Bronchial epithelial cell (primary cell): ENCODE measurements around the gene SPTBN1. TPM values are rescaled to one million over a fixed set of nuclear protein-coding genes. Genes with fewer than 3 reads are reported as not detected.

Experiments
- DNase-seq: peaks from one replicate; pipeline ENCODE4 v3.0.0-alpha.2; 2010; ENCODE audit warnings: low read depth
- FAIRE-seq: peaks from 2 replicates; lab custom pipeline; 2011; peaks lifted over from hg19 to GRCh38; lab: Jason Lieb, UNC
- H3K27me3 ChIP-seq: 2 replicates; pipeline ENCODE4 v1.5.1; 2011; ENCODE audit warnings: low read length; ENCODE audit not compliant: control insufficient read depth, insufficient read depth
- H3K36me3 ChIP-seq: 2 replicates; pipeline ENCODE4 v1.5.1; 2011; ENCODE audit warnings: low read length; ENCODE audit not compliant: control insufficient read depth, insufficient read depth
- H3K4me3 ChIP-seq: 2 replicates; pipeline ENCODE4 v1.5.1; 2011; ENCODE audit warnings: mild to moderate bottlenecking, low read depth, low read length, control low read depth
- CTCF ChIP-seq: IDR thresholded peaks from 2 replicates; pipeline ENCODE4 v1.5.1; 2011; ENCODE audit warnings: mild to moderate bottlenecking, moderate library complexity, low read length, control low read depth, inconsistent platforms; ENCODE audit not compliant: insufficient read depth, severe bottlenecking
- total RNA-seq: library from RNA; depleted of rRNA; stranded (reverse); fragments of >200 nt; gene quantifications from 2 replicates; pipeline ENCODE4 v1.2.1, GENCODE V29; 2014

Gene SPTBN1
- total RNA-seq, 1 donor from 2014 or later = 339 TPM

DNA sequence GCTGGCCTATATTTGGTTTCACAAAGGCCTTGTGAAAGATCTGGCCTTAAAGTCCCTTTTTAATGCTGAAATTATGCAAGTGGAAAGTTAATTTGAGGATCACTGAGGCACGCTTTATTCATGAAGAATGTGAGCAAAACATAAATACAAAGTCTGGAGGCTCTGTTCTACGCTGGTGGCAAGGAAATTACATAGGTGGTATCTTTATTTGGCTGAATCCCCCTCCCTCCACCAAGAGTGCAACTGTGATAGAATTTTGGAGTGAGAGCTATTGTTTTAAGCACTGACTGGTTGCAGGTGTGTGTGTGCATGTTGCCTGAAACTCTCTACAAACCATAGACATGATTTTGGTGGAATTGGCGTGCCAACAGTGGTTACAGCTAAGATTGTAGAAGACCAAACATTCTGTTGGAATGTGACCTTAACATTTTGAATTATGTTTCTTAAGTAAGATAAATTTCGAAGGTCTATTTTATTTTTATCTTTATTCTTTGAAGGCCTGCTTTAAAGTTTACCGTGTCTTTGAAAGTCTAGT is 114.3 kb downstream of the SPTBN1 start:
- FAIRE-seq (no peak), DNase-seq (no peak)
- no peak overlapping the region for H3K4me3 ChIP-seq
- H3K27me3 ChIP-seq = no peaks in the 10 kb centered on the region
- H3K36me3 ChIP-seq = peaks cover 1% of the 10 kb centered on the region
- no peak for TF ChIP-seq CTCF

- FAIRE-seq = no peak
- no peak overlapping the region for H3K4me3 ChIP-seq
- peaks cover 1% of the 10 kb centered on the region for H3K36me3 ChIP-seq
- TF ChIP-seq CTCF = no peak
- DNase-seq = peak; percentile 96
- no peaks in the 10 kb centered on the region for H3K27me3 ChIP-seq
Measured at GRCh38 chr2:54570925-54571694, 115.0 kb downstream of the SPTBN1 start.

- FAIRE-seq (no peak), DNase-seq (peak; percentile 99)
- no peak for TF ChIP-seq CTCF
- no peak overlapping the region for H3K4me3 ChIP-seq
- no peaks in the 10 kb centered on the region for H3K27me3 ChIP-seq
- H3K36me3 ChIP-seq = peaks cover 1% of the 10 kb centered on the region
Measured at GRCh38 chr2:54572262-54572635, 116.1 kb downstream of the SPTBN1 start.

GRCh38 chr2:54572636-54573536 is 116.8 kb downstream of the SPTBN1 start:
- DNase-seq = peak; percentile 83
- Histone ChIP-seq H3K36me3 (peaks cover 1% of the 10 kb centered on the region), H3K4me3 (no peak overlapping the region), H3K27me3 (no peaks in the 10 kb centered on the region)
- TF ChIP-seq CTCF = no peak
- no peak for FAIRE-seq

DNA sequence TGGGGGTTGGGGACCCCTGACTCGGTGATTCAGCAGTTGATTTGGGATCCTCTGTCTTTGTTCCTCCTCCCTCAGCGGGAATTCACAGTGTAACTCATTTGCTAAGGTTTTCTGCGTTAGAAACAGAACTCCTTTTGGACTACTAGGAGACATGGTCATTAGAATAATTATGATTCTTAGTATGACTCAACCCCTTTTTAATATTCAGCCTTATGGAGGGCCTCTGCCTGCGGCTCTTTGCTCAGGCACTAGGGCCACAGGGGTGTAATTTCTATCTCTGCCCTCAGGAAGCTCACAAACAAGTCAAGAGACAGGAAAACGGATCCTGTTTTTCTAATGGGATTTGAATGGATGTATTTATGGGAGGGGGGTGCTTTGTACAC is 117.4 kb downstream of the SPTBN1 start:
- no peak for FAIRE-seq
- Histone ChIP-seq H3K36me3 (peaks cover 1% of the 10 kb centered on the region), H3K27me3 (no peaks in the 10 kb centered on the region), H3K4me3 (no peak overlapping the region)
- no peak for TF ChIP-seq CTCF
- DNase-seq = no peak
